WTC11 (cell line): ENCODE results near the gene RNF150. TPM values are rescaled to one million over a fixed set of nuclear protein-coding genes. Genes with fewer than 3 reads are reported as not detected.

Experiments
- ATAC-seq: fragments of 200-7000 bp; cut with Tn5 transposase; 2 replicates; pipeline ENCODE4 v1.10.0; 2021; ENCODE audit warnings: mild to moderate bottlenecking, moderate library complexity
- CTCF ChIA-PET: fragments of 300-600 bp; sonication (Branson Sonifier 250); formaldehyde crosslinking; loops from one replicate; lab custom pipeline; 2021; ENCODE audit warnings: antibody characterized with exemption; lab: Charles Lee
- POLR2A ChIA-PET: fragments of 350-600 bp; sonication (Branson Sonifier 250); formaldehyde crosslinking; loops from one replicate; lab custom pipeline; 2021; ENCODE audit warnings: antibody characterized with exemption; lab: Charles Lee
- DNase-seq: peaks from one replicate; pipeline ENCODE4 v3.0.0; 2021; ENCODE audit warnings: low spot score
- H3K27ac Mint-ChIP-seq: 2 replicates; pipeline ENCODE4 v1.8.0; 2021; ENCODE audit warnings: mixed read lengths
- H3K27me3 Mint-ChIP-seq: 2 replicates; pipeline ENCODE4 v1.8.0; 2021; ENCODE audit warnings: low read depth, mild to moderate bottlenecking, moderate library complexity, mixed read lengths
- H3K36me3 Mint-ChIP-seq: 2 replicates; pipeline ENCODE4 v1.8.0; 2021; ENCODE audit warnings: mixed read lengths
- H3K4me1 Mint-ChIP-seq: 2 replicates; pipeline ENCODE4 v1.8.0; 2022; ENCODE audit warnings: mixed read lengths
- H3K4me3 Mint-ChIP-seq: 2 replicates; pipeline ENCODE4 v1.8.0; 2021; ENCODE audit warnings: mild to moderate bottlenecking, moderate library complexity, mixed read lengths
- H3K9me3 Mint-ChIP-seq: 2 replicates; pipeline ENCODE4 v1.8.0; 2021; ENCODE audit warnings: mixed read lengths
- AFF4 ChIP-seq: sonication (generic); formaldehyde crosslinking; IDR thresholded peaks from 2 replicates; pipeline ENCODE4 v1.8.1; 2023; ENCODE audit warnings: mild to moderate bottlenecking, missing genetic modification reagents, borderline replicate concordance
- ELF4 ChIP-seq: sonication (generic); formaldehyde crosslinking; IDR thresholded peaks from 2 replicates; pipeline ENCODE4 v1.8.1; 2022; ENCODE audit warnings: low read depth, mild to moderate bottlenecking, moderate library complexity, missing genetic modification reagents
- FOXK1 ChIP-seq: sonication (generic); formaldehyde crosslinking; IDR thresholded peaks from 2 replicates; pipeline ENCODE4 v1.8.0; 2022; ENCODE audit warnings: mild to moderate bottlenecking, moderate library complexity, missing genetic modification reagents
- GTF2I ChIP-seq: fragments of 250-450 bp; sonication (Bioruptor Pico); conservative IDR thresholded peaks from 2 replicates; pipeline ENCODE4 v1.4.0; 2021; ENCODE audit warnings: mild to moderate bottlenecking
- IRF1 ChIP-seq: sonication (generic); formaldehyde crosslinking; IDR thresholded peaks from 2 replicates; pipeline ENCODE4 v1.8.0; 2023; ENCODE audit warnings: missing genetic modification reagents
- IRF2 ChIP-seq: sonication (generic); formaldehyde crosslinking; IDR thresholded peaks from 2 replicates; pipeline ENCODE4 v1.8.0; 2022; ENCODE audit warnings: low read depth, missing genetic modification reagents, borderline replicate concordance
- JUN ChIP-seq: sonication (generic); formaldehyde crosslinking; IDR thresholded peaks from 2 replicates; pipeline ENCODE4 v1.8.0; 2023; ENCODE audit warnings: mild to moderate bottlenecking, missing genetic modification reagents
- NR1H2 ChIP-seq: sonication (generic); formaldehyde crosslinking; IDR thresholded peaks from 2 replicates; pipeline ENCODE4 v1.9.0; 2021; ENCODE audit warnings: mild to moderate bottlenecking, moderate library complexity, missing genetic modification reagents
- NR3C1 ChIP-seq: sonication (generic); formaldehyde crosslinking; conservative IDR thresholded peaks from 2 replicates; pipeline ENCODE4 v1.8.1; 2023; ENCODE audit warnings: low read depth, mild to moderate bottlenecking, missing genetic modification reagents
- SOX15 ChIP-seq: fragments of 250-450 bp; sonication (Bioruptor Pico); IDR thresholded peaks from 2 replicates; pipeline ENCODE4 v1.9.0; 2021; ENCODE audit warnings: mild to moderate bottlenecking
- SP1 ChIP-seq: sonication (generic); formaldehyde crosslinking; conservative IDR thresholded peaks from 2 replicates; pipeline ENCODE4 v1.8.1; 2022; ENCODE audit warnings: missing genetic modification reagents
- TCF7 ChIP-seq: sonication (generic); formaldehyde crosslinking; IDR thresholded peaks from 2 replicates; pipeline ENCODE4 v1.8.0; 2022; ENCODE audit warnings: mild to moderate bottlenecking, low read depth, missing genetic modification reagents, moderate library complexity
- TEAD4 ChIP-seq: sonication (generic); formaldehyde crosslinking; IDR thresholded peaks from 2 replicates; pipeline ENCODE4 v1.8.0; 2022; ENCODE audit warnings: mild to moderate bottlenecking, missing genetic modification reagents
- ZNF232 ChIP-seq: sonication (generic); formaldehyde crosslinking; IDR thresholded peaks from 2 replicates; pipeline ENCODE4 v1.8.0; 2022; ENCODE audit warnings: mild to moderate bottlenecking, missing genetic modification reagents
- ZNF532 ChIP-seq: fragments of 250-450 bp; sonication (Bioruptor Pico); IDR thresholded peaks from 2 replicates; pipeline ENCODE4 v1.9.0; 2021; ENCODE audit warnings: mild to moderate bottlenecking, borderline replicate concordance
- total RNA-seq: library from RNA; stranded (reverse); gene quantifications from 3 replicates; pipeline ENCODE4 v1.2.3, GENCODE V29; 2021
- TF ChIP-seq, protein P1 (sequence below): sonication (generic); formaldehyde crosslinking; IDR thresholded peaks from 2 replicates; pipeline ENCODE4 v1.8.0; 2023; ENCODE audit warnings: mild to moderate bottlenecking, missing genetic modification reagents
- TF ChIP-seq, protein P2 (sequence below): sonication (generic); formaldehyde crosslinking; IDR thresholded peaks from 2 replicates; pipeline ENCODE4 v1.8.1; 2022; ENCODE audit warnings: missing genetic modification reagents, borderline replicate concordance
- TF ChIP-seq, protein P3 (sequence below): sonication (generic); formaldehyde crosslinking; IDR thresholded peaks from 2 replicates; pipeline ENCODE4 v1.8.0; 2022; ENCODE audit warnings: mild to moderate bottlenecking, missing genetic modification reagents
- TF ChIP-seq, protein P4 (sequence below): sonication (generic); formaldehyde crosslinking; IDR thresholded peaks from 2 replicates; pipeline ENCODE4 v1.8.0; 2022; ENCODE audit warnings: missing genetic modification reagents

Gene RNF150
- total RNA-seq, 1 experiment from 2014 or later, result 5.9 TPM

DNA sequence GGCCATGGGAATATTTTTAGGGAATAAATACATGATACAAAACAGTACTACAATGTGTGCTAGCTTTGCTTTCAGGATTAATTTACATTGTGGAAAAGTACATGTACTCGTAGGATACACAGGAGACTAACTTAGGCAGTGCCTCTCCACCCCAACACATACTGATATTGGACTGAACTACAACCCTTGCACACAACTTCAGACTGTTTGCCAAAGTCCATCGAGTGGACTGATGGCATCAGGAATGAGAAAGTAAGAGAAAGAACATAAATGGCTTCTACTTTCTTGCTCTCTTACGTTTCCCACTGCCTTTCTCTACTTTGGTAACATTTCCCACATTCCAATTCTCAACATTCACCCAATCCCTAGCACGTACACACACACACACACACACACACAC lies 130.1 kb downstream of the RNF150 start (continued):
- TF ChIP-seq AFF4 (CRISPR knock-in tag) (no peak), GTF2I (CRISPR knock-in tag) (no peak), ZNF232 (CRISPR knock-in tag) (no peak), ELF4 (no peak)

DNA sequence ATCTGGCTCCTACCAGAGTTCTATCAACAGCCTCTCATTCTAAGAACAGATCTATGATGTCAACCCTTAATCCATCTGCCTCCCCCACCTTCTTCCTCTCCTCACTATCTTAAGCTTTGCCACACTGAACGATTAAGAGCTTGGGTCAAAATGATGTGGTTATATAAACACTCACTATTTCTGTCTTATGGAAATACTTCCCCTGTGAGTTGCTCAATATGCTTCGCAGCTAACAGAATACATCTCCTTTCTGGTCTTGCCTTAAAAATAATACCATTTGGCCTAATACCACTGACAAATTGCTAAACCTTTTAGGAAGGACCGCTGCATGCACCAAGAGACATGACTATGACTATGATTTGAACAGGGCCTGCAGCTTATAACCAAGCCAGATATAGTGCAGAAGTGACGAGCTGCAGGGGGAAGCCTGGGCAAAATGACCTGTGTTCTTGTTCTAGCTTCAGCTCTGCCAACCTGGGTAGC lies 130.9 kb downstream of the RNF150 start:
- Mint-ChIP-seq H3K9me3 (no peaks in the 10 kb centered on the region), H3K27me3 (no peaks in the 10 kb centered on the region), H3K4me3 (no peak overlapping the region), H3K36me3 (no peaks in the 10 kb centered on the region), H3K27ac (no peak overlapping the region), H3K4me1 (no peaks in the 10 kb centered on the region)
- CTCF ChIA-PET, result interaction anchor here (1.0 to 1.3 kb wide), 2 partner anchors 130 to 131 kb away, joined by 3 read pairs; partner anchors contain the start of gene RNF150
- POLR2A ChIA-PET, result no interaction called here
- ATAC-seq, result no peak
- DNase-seq, result no peak
- TF ChIP-seq TEAD4, result no peak
- TF ChIP-seq TCF7, result no peak
- TF ChIP-seq JUN (CRISPR knock-in tag), result no peak
- TF ChIP-seq ZNF532 (CRISPR knock-in tag), result no peak
- TF ChIP-seq, protein P1, sequence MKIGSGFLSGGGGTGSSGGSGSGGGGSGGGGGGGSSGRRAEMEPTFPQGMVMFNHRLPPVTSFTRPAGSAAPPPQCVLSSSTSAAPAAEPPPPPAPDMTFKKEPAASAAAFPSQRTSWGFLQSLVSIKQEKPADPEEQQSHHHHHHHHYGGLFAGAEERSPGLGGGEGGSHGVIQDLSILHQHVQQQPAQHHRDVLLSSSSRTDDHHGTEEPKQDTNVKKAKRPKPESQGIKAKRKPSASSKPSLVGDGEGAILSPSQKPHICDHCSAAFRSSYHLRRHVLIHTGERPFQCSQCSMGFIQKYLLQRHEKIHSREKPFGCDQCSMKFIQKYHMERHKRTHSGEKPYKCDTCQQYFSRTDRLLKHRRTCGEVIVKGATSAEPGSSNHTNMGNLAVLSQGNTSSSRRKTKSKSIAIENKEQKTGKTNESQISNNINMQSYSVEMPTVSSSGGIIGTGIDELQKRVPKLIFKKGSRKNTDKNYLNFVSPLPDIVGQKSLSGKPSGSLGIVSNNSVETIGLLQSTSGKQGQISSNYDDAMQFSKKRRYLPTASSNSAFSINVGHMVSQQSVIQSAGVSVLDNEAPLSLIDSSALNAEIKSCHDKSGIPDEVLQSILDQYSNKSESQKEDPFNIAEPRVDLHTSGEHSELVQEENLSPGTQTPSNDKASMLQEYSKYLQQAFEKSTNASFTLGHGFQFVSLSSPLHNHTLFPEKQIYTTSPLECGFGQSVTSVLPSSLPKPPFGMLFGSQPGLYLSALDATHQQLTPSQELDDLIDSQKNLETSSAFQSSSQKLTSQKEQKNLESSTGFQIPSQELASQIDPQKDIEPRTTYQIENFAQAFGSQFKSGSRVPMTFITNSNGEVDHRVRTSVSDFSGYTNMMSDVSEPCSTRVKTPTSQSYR, result no peak
- TF ChIP-seq, protein P2, sequence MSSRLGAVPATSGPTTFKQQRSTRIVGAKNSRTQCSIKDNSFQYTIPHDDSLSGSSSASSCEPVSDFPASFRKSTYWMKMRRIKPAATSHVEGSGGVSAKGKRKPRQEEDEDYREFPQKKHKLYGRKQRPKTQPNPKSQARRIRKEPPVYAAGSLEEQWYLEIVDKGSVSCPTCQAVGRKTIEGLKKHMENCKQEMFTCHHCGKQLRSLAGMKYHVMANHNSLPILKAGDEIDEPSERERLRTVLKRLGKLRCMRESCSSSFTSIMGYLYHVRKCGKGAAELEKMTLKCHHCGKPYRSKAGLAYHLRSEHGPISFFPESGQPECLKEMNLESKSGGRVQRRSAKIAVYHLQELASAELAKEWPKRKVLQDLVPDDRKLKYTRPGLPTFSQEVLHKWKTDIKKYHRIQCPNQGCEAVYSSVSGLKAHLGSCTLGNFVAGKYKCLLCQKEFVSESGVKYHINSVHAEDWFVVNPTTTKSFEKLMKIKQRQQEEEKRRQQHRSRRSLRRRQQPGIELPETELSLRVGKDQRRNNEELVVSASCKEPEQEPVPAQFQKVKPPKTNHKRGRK (CRISPR knock-in tag), result no peak
- no peak for TF ChIP-seq SP1 (CRISPR knock-in tag)
- TF ChIP-seq IRF2 (CRISPR knock-in tag), result no peak
- no peak for TF ChIP-seq IRF1
- no peak for TF ChIP-seq FOXK1
- TF ChIP-seq NR1H2 (CRISPR knock-in tag), result no peak
- TF ChIP-seq, protein P3, sequence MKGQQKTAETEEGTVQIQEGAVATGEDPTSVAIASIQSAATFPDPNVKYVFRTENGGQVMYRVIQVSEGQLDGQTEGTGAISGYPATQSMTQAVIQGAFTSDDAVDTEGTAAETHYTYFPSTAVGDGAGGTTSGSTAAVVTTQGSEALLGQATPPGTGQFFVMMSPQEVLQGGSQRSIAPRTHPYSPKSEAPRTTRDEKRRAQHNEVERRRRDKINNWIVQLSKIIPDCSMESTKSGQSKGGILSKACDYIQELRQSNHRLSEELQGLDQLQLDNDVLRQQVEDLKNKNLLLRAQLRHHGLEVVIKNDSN, result no peak
- TF ChIP-seq SOX15 (CRISPR knock-in tag), result no peak
- no peak for TF ChIP-seq NR3C1 (CRISPR knock-in tag)
- TF ChIP-seq, protein P4, sequence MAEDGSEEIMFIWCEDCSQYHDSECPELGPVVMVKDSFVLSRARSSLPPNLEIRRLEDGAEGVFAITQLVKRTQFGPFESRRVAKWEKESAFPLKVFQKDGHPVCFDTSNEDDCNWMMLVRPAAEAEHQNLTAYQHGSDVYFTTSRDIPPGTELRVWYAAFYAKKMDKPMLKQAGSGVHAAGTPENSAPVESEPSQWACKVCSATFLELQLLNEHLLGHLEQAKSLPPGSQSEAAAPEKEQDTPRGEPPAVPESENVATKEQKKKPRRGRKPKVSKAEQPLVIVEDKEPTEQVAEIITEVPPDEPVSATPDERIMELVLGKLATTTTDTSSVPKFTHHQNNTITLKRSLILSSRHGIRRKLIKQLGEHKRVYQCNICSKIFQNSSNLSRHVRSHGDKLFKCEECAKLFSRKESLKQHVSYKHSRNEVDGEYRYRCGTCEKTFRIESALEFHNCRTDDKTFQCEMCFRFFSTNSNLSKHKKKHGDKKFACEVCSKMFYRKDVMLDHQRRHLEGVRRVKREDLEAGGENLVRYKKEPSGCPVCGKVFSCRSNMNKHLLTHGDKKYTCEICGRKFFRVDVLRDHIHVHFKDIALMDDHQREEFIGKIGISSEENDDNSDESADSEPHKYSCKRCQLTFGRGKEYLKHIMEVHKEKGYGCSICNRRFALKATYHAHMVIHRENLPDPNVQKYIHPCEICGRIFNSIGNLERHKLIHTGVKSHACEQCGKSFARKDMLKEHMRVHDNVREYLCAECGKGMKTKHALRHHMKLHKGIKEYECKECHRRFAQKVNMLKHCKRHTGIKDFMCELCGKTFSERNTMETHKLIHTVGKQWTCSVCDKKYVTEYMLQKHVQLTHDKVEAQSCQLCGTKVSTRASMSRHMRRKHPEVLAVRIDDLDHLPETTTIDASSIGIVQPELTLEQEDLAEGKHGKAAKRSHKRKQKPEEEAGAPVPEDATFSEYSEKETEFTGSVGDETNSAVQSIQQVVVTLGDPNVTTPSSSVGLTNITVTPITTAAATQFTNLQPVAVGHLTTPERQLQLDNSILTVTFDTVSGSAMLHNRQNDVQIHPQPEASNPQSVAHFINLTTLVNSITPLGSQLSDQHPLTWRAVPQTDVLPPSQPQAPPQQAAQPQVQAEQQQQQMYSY (CRISPR knock-in tag), result no peak
